Measurements from ENCODE around the gene SLC16A12.
"Not testable (repeated sequence)": the region's sequence is repeated elsewhere in the genome, so short reads cannot be mapped to it uniquely, and the experiment has no call there.

Gene SLC16A12

GRCh38 chr10:89414879-89415821 lies 120.2 kb downstream of the SLC16A12 start:
- no peak for FAIRE-seq

- FAIRE-seq: no peak
Measured at GRCh38 chr10:89414146-89414878, 121.1 kb downstream of the SLC16A12 start, which contains the start of gene IFIT5. Gene IFIT5, plus strand, starts transcription at chr10:89414568. Its CDS starts 231 bp downstream, at chr10:89414799.

GRCh38 chr10:89413398-89413912 lies 121.9 kb downstream of the SLC16A12 start:
- no peak for FAIRE-seq

- not testable (repeated sequence) for FAIRE-seq
Measured at GRCh38 chr10:89412276-89412675, 123.1 kb downstream of the SLC16A12 start.

- FAIRE-seq: not testable (repeated sequence)
Measured at GRCh38 chr10:89411135-89411534, 124.3 kb downstream of the SLC16A12 start.

GRCh38 chr10:89410551-89410950 lies 124.8 kb downstream of the SLC16A12 start:
- FAIRE-seq: not testable (repeated sequence)

- not testable (repeated sequence) for FAIRE-seq
Measured at GRCh38 chr10:89409282-89409681, 126.1 kb downstream of the SLC16A12 start.

GRCh38 chr10:89407792-89408191 lies 127.6 kb downstream of the SLC16A12 start:
- FAIRE-seq: not testable (repeated sequence)

GRCh38 chr10:89406178-89406577 lies 129.2 kb downstream of the SLC16A12 start:
- not testable (repeated sequence) for FAIRE-seq

- no peak for FAIRE-seq
Measured at GRCh38 chr10:89404104-89405047, 131.0 kb downstream of the SLC16A12 start.

GRCh38 chr10:89403043-89403442 lies 132.4 kb downstream of the SLC16A12 start:
- no peak for FAIRE-seq

GRCh38 chr10:89399956-89400355 lies 135.4 kb downstream of the SLC16A12 start:
- FAIRE-seq: no peak

GRCh38 chr10:89398003-89398749 lies 137.2 kb downstream of the SLC16A12 start:
- FAIRE-seq: no peak

GRCh38 chr10:89395141-89395540 lies 140.3 kb downstream of the SLC16A12 start:
- FAIRE-seq: no peak

GRCh38 chr10:89393898-89394297 lies 141.5 kb downstream of the SLC16A12 start:
- no peak for FAIRE-seq

- FAIRE-seq: no peak
Measured at GRCh38 chr10:89392974-89393373, 142.4 kb downstream of the SLC16A12 start.

GRCh38 chr10:89391907-89392756 lies 143.3 kb downstream of the SLC16A12 start, which contains the start of gene IFIT1:
Gene IFIT1, plus strand, starts transcription at chr10:89392623. Its CDS starts 90 bp downstream, at chr10:89392713.
- peak; percentile 53 for FAIRE-seq

- FAIRE-seq: not testable (repeated sequence)
Measured at GRCh38 chr10:89391226-89391576, 144.2 kb downstream of the SLC16A12 start.

GRCh38 chr10:89390476-89391225 lies 144.7 kb downstream of the SLC16A12 start:
- no peak for FAIRE-seq

- no peak for FAIRE-seq
Measured at GRCh38 chr10:89389254-89389653, 146.1 kb downstream of the SLC16A12 start.
